Heart right ventricle (tissue), 16 donors: ENCODE results near the gene RALGPS1. TPM values are rescaled to one million over a fixed set of nuclear protein-coding genes. Genes with fewer than 3 reads are reported as not detected.

Source experiments
- ATAC-seq, 8 donors: fragments of 200-7000 bp; cut with Tn5 transposase; one replicate each; pipeline ENCODE4 v1.9.1; 2020; ENCODE audit warnings: mild to moderate bottlenecking in 8 of 8, moderate library complexity in 8 of 8, moderate number of reproducible peaks in 1 of 8
- DNase-seq, 2 donors: peaks; one replicate each; pipeline ENCODE4 v3.0.0-alpha.2; 2020
- H3K27ac ChIP-seq, 10 donors: fragments of 200-600 bp; sonication (generic) in 2 of 10; one replicate each; pipeline versions ENCODE4 v1.5.0 to v1.8.0; 2020 to 2022; ENCODE audit warnings: mild to moderate bottlenecking in 3 of 10
- H3K27me3 ChIP-seq, 7 donors: fragments of 200-600 bp; one replicate each; pipeline ENCODE4 v1.8.0; 2021 to 2022; ENCODE audit warnings: mild to moderate bottlenecking in 2 of 7
- H3K36me3 ChIP-seq, 9 donors: fragments of 200-600 bp; sonication (generic) in 1 of 9; one replicate each; pipeline versions ENCODE4 v1.5.0 to v1.8.0; 2020 to 2022; ENCODE audit warnings: mild to moderate bottlenecking in 2 of 9
- H3K4me1 ChIP-seq, 9 donors: fragments of 200-600 bp; sonication (generic) in 1 of 9; one replicate each; pipeline versions ENCODE4 v1.5.0 to v1.8.0; 2020 to 2022; ENCODE audit warnings: mild to moderate bottlenecking in 4 of 9
- H3K4me3 ChIP-seq, 10 donors: fragments of 200-600 bp; sonication (generic) in 2 of 10; one replicate each; pipeline versions ENCODE4 v1.5.0 to v1.8.0; 2020 to 2022; ENCODE audit warnings: mild to moderate bottlenecking in 7 of 10, moderate library complexity in 2 of 10
- H3K9me3 ChIP-seq, 11 donors: fragments of 200-600 bp in 10 of 11; sonication (generic) in 2 of 11; one replicate each; pipeline versions ENCODE4 v1.5.0 to v1.8.0; 2013 to 2022; ENCODE audit warnings: mild to moderate bottlenecking in 2 of 11, control low read depth in 1 of 11, moderate library complexity in 1 of 11
- WGBS, 2 donors: extraction: QIAGEN DNeasy Blood & Tissue Kit; methylation state at CpG; one replicate each; pipeline ENCODE4 v1.1.7; 2013; ENCODE audit warnings: inconsistent platforms in 1 of 2; 5-methylcytosine and 5-hydroxymethylcytosine counted together
- intact Hi-C, 10 donors: fragments of 100-400 bp; cut with DNase I; formaldehyde crosslinking; loops; one replicate each; pipeline versions ENCODE4 v1.11.1 to v1.14.2; 2022
- polyA plus RNA-seq, 2 donors: library from polyadenylated mRNA; stranded (reverse); fragments of 200-250 nt; gene quantifications; one replicate each; pipeline ENCODE4 v1.2.3, GENCODE V29; 2013
- total RNA-seq, 10 donors: library from RNA; stranded (reverse); fragmentation: NEBNext Ultra II Directional in 3 of 10; extraction: Animal tissue kit (Norgen Biotek cat#: 25700) in 3 of 10; gene quantifications; one replicate each; pipeline versions ENCODE4 v1.2.1 to v1.2.4, GENCODE V29; 2021 to 2023
- TF ChIP-seq, protein P1 (sequence below), 9 donors: fragments of 200-600 bp; sonication (generic) in 2 of 9; IDR thresholded peaks; one replicate each; pipeline versions ENCODE4 v1.5.0 to v1.8.0; 2021 to 2022; ENCODE audit warnings: antibody characterized with exemption in 9 of 9, mild to moderate bottlenecking in 5 of 9, moderate library complexity in 1 of 9
- donor health status: Arrhythmogenic right ventricular cardiomyopathy.
- donor health status: ischemic (EF 13 %, LVEDD 7.1; RV severe dilation, severe dysfunction).
- donor health status: healthy with polysubstance abuse.
- donor health status: DM: no; HTN: yes; CAD: no.
- donor health status: DM: no; HTN: no; CAD: no.
- donor health status: ischemic (EF 25% LVEDD 6.9; RV normal size, moderate dysfunction).
- donor health status: ischemic (EF 25% LVEDD 5.7; RV mildly dilated, moderate dysfunction).
- donor health status: healthy.
- donor health status: DM: yes; HTN: yes; CAD: no.
- donor health status: Ischemic cardiomyopathy.
- donor health status: ischemic (EF 35%, LVEDD 5.7; RV mildly dilated, moderate dysfunction).
- donor health status: nonischemic (EF 11% LVEDD 7.7; RV severe dilation, severe dysfunction).
- donor health status: DM: yes; HTN: yes; CAD: no.
- donor health status: PGD.
- donor health status: ischemic (EF 29% LVEDD 5.4; RV normal size, mild dysfunction).
- donor health status: nonischemic (EF 23%, LVEDD 6.1; RV moderate dilation, normal function).

RALGPS1 gene
- total and polyA plus RNA-seq, 12 donors = 4.2 to 25.0 (median 16.8) TPM

DNA sequence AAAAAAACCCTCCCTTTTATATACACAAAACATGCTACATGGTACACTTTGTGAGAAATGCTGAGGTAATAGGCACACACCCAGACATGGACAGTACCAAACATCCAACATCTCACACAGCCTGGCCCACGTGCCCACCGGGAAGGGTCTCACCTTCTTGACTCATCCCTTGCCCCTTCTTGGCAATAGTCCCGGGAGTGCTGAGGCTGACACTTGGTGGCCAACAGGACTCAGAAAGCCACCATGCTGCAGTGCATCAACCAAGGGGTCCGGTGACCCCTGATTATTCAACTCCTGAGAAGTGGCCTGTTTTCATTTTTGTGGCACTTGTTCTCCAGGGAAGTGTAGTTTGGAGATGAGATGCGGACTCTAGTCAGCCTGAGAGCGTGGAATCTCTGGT, 172.8 kb downstream of the RALGPS1 start:
- no peaks in the 10 kb centered on the region for H3K27me3 ChIP-seq
- no peak overlapping the region for H3K27ac ChIP-seq
- peaks cover 0 to 57% (median 21%) of the 10 kb centered on the region in 9 donors for H3K36me3 ChIP-seq
- no peak for ATAC-seq
- 94 to 95% methylated on average over 6 of the region's 6 CpGs for WGBS, 2 donors
- H3K9me3 ChIP-seq = no peaks in the 10 kb centered on the region
- intact Hi-C loops = no loop called here
- no peak for DNase-seq
- H3K4me3 ChIP-seq = no peak overlapping the region
- H3K4me1 ChIP-seq = peaks cover 0 to 47% (median 29%) of the 10 kb centered on the region in 9 donors
- TF ChIP-seq, protein P1, sequence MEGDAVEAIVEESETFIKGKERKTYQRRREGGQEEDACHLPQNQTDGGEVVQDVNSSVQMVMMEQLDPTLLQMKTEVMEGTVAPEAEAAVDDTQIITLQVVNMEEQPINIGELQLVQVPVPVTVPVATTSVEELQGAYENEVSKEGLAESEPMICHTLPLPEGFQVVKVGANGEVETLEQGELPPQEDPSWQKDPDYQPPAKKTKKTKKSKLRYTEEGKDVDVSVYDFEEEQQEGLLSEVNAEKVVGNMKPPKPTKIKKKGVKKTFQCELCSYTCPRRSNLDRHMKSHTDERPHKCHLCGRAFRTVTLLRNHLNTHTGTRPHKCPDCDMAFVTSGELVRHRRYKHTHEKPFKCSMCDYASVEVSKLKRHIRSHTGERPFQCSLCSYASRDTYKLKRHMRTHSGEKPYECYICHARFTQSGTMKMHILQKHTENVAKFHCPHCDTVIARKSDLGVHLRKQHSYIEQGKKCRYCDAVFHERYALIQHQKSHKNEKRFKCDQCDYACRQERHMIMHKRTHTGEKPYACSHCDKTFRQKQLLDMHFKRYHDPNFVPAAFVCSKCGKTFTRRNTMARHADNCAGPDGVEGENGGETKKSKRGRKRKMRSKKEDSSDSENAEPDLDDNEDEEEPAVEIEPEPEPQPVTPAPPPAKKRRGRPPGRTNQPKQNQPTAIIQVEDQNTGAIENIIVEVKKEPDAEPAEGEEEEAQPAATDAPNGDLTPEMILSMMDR (IDR thresholded peaks at IDR 0.05) = no peak

DNA sequence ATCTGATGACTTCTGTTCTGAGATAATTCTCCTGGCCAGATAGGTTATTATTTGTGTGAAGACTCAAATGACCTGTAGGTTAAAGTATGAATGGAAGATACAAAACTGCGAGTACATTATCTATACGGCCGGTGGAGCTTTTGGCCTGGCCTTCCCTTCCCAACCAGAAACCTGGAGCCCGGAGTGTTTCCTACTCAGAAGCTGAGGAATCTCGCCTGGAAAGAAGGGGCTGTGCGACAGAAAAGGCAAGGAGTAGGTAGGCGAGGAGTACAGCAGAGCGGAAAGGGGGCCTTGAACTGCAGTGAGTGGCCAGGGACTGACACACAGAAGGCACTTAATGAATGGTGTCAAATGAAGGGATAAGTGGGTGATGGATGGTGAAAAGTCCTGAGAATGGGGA, 173.3 kb downstream of the RALGPS1 start:
- Histone ChIP-seq H3K27me3 (no peaks in the 10 kb centered on the region), H3K36me3 (peaks cover 0 to 61% (median 21%) of the 10 kb centered on the region in 9 donors), H3K27ac (no peak overlapping the region), H3K4me3 (no peak overlapping the region), H3K9me3 (no peaks in the 10 kb centered on the region), H3K4me1 (peaks cover 0 to 43% (median 24%) of the 10 kb centered on the region in 9 donors)
- TF ChIP-seq, protein P1 (IDR thresholded peaks at IDR 0.05) = no peak
- ATAC-seq = no peak
- no peak for DNase-seq
- intact Hi-C loops = no loop called here
- WGBS, 2 donors = 96 to 97% methylated on average over 8 of the region's 8 CpGs

DNA sequence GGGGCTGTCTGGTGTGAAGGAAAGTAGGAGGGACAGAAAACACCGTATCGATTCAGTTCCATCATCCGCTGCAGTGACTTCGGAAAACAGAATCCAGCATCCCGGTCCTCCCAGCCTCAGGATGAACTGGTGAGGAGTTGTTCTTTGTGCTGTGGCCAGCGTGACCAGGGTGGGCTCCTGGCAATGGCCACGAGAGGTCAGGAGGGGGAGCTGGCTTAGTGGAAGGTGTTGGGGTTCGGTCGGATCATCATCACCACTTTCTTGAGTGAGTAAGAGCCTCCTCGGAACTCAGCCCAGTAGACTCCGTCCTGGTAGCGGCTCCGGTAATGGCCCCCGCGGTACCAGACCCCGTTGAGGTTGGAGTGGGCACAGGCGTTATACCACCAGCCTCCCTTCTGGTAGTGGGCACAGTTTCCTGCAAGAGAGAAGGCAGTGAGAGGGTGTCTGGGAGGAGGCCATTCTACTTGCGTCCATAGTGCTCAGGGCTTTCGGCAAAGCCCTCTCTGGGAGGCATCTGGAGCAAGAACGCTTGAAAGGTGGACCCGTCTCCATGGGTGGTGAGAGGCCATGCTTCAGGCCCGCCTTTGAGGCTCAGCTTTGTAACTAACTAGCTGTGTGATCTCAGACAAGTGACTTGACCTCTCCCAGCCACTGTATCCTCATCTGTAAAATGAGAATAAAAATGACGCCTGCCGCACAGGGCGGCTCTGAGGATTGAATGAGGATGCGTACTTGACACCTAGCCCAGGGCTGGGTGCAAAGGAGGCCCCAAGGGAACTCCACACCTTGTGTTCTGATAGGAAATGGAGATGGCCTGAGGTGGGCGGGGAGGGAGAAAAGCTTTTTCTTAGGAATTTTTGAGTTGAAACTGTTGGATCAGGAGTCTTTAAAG, 174.4 kb downstream of the RALGPS1 start:
- ATAC-seq (no peak), DNase-seq (no peak)
- Histone ChIP-seq H3K36me3 (peaks cover 0 to 72% (median 21%) of the 10 kb centered on the region in 9 donors), H3K27ac (peak overlapping the region in 2 of 10 donors; percentile 10 to 57), H3K9me3 (no peaks in the 10 kb centered on the region), H3K4me1 (peaks cover 0 to 32% (median 17%) of the 10 kb centered on the region in 9 donors), H3K4me3 (no peak overlapping the region), H3K27me3 (no peaks in the 10 kb centered on the region)
- 96 to 98% methylated on average over 27 of the region's 27 CpGs for WGBS, 2 donors
- intact Hi-C loops = no loop called here
- TF ChIP-seq, protein P1 (IDR thresholded peaks at IDR 0.05) = no peak

DNA sequence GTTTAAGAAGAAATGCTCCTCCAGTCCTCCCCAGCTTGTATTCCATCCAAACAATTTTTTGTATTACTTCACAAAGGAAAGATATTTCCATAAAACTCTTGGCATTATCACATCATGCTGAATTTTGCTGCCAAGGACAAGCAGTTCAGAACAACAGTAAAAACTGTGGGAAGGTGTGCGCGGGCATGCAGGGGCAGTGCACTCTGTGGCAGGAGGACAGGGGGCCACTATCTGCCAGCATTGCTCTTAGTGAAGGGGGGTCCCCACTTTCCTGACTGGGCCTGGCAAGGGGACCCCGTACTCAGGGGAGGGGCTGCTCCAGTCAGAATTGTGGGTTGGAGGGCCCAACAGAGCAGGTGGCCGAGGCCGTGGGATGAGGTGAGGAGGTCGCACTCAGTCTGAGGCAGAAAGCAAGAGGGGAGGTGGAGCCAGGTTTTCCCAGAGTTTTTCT, 175.1 kb downstream of the RALGPS1 start:
- intact Hi-C loops = loop anchor here in 1 of 10 donors (10.0 kb wide), 1 partner anchor 105 kb away; no protein-coding TSS in a partner anchor
- TF ChIP-seq, protein P1 (IDR thresholded peaks at IDR 0.05) = no peak
- H3K4me1 ChIP-seq = peaks cover 0 to 30% (median 17%) of the 10 kb centered on the region in 9 donors
- DNase-seq (no peak), ATAC-seq (peak in 2 of 8 donors; percentile 9 to 70)
- WGBS, 2 donors = 87 to 96% methylated on average over 6 of the region's 6 CpGs
- H3K36me3 ChIP-seq = peaks cover 0 to 79% (median 21%) of the 10 kb centered on the region in 9 donors
- H3K27ac ChIP-seq = peak overlapping the region in 5 of 10 donors; percentile 10 to 57 (median 36)
- H3K4me3 ChIP-seq = no peak overlapping the region
- no peaks in the 10 kb centered on the region for H3K27me3 ChIP-seq
- no peaks in the 10 kb centered on the region for H3K9me3 ChIP-seq
